Tibial nerve (tissue), 4 donors: ENCODE results near the gene GPR141.

Source experiments
- EP300 ChIP-seq, 2 donors: sonication (generic); formaldehyde crosslinking; IDR thresholded peaks; one replicate each; pipeline ENCODE4 v1.6.1; 2017; ENCODE audit warnings: antibody characterized with exemption in 2 of 2, mild to moderate bottlenecking in 1 of 2
- TF ChIP-seq, protein P1 (sequence below), 5 experiments: fragments of 200-600 bp in 3 of 5; fragments of 450-650 bp in 2 of 5; sonication (generic) in 3 of 5; IDR thresholded peaks; one replicate each; pipeline ENCODE4 v1.5.1; 2016 to 2019; ENCODE audit warnings: antibody characterized with exemption in 5 of 5, mild to moderate bottlenecking in 3 of 5, moderate library complexity in 2 of 5

DNA sequence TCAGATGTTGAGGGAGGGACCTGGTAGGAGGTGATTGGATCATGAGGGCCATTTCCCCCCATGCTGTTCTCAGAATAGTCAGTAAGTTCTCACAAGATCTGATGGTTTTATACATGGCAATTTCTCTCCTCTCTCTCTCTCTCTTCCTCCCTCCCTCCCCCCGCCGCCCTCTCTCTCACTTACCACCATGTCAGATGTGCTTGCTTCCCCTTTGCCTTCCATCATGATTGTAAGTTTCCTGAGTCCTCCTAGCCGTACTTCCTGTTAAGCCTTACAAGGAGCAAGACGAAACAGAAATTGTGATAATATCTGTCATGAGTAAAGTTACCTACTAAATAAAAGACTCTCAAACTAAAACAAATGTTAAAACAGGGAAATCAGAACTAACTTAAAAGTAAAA lies 19.9 kb upstream of the GPR141 start:
- TF ChIP-seq, protein P1, sequence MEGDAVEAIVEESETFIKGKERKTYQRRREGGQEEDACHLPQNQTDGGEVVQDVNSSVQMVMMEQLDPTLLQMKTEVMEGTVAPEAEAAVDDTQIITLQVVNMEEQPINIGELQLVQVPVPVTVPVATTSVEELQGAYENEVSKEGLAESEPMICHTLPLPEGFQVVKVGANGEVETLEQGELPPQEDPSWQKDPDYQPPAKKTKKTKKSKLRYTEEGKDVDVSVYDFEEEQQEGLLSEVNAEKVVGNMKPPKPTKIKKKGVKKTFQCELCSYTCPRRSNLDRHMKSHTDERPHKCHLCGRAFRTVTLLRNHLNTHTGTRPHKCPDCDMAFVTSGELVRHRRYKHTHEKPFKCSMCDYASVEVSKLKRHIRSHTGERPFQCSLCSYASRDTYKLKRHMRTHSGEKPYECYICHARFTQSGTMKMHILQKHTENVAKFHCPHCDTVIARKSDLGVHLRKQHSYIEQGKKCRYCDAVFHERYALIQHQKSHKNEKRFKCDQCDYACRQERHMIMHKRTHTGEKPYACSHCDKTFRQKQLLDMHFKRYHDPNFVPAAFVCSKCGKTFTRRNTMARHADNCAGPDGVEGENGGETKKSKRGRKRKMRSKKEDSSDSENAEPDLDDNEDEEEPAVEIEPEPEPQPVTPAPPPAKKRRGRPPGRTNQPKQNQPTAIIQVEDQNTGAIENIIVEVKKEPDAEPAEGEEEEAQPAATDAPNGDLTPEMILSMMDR (IDR thresholded peaks at IDR 0.05): no peak
- no peak for TF ChIP-seq EP300 (IDR thresholded peaks at IDR 0.05)
